Measurements from ENCODE around the gene TLE2.

The TLE2 gene

DNA sequence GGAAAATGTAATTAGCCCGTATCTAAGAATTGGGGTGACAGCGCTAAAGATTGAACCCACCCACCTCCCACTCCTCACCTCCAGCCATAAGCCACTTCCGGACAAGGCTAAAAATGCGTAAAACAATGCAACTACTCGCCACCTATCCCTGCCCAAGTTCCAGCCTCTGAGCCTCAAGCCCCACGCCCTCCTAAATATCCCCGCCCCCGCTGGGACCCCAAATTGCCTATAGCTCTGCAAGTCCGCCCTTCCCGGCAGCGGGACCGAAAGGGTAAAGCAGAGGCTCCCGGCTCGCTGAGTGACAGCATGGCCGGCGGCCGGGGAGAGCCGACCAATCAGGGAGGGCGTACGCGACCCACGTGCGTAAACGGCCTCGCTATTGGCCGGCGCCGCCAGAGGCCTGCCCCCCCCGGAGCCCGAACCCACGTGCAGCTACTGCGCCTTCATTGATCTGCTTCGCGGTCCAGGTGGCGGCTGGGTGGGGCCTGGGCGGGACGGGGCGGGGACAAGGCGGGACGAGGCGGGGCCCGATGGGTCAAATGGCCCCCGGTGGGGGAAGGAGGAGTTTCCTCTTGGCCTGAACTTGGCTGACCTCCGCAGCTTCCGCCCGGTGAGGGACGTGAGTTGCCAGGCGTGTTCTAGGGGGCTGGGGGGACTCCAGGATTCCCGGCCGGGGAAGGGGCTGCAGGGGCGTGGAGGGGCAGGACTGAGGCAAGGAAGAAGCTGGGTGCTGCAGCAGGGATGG is 51.9 kb downstream of the TLE2 start, which contains the start of gene TLE6:
Gene TLE6 (plus strand): TSS at position 564 of the 745 bp plus-strand sequence. CDS start 670 bp downstream, outside the sequence.
- H3K9ac ChIP-seq (ENCODE audit: low read length), result peak within 1 kb of the TSS; percentile 55
- H3K9me3 ChIP-seq (ENCODE audit: insufficient read depth, low read length), result no peaks in the 10 kb centered on the region
- H3K27me3 ChIP-seq (ENCODE audit: low read depth, low read length), result no peaks in the 10 kb centered on the region
- H3K79me2 ChIP-seq (ENCODE audit: low read length), result no peaks in the 10 kb centered on the region
- no peak within 1 kb of the TSS for H3K27ac ChIP-seq (ENCODE audit: low read length)
- TF ChIP-seq EZH2phosphoT487 (IDR thresholded peaks at IDR 0.05; ENCODE audit: low read depth), result no peak
- TF ChIP-seq, protein P1, sequence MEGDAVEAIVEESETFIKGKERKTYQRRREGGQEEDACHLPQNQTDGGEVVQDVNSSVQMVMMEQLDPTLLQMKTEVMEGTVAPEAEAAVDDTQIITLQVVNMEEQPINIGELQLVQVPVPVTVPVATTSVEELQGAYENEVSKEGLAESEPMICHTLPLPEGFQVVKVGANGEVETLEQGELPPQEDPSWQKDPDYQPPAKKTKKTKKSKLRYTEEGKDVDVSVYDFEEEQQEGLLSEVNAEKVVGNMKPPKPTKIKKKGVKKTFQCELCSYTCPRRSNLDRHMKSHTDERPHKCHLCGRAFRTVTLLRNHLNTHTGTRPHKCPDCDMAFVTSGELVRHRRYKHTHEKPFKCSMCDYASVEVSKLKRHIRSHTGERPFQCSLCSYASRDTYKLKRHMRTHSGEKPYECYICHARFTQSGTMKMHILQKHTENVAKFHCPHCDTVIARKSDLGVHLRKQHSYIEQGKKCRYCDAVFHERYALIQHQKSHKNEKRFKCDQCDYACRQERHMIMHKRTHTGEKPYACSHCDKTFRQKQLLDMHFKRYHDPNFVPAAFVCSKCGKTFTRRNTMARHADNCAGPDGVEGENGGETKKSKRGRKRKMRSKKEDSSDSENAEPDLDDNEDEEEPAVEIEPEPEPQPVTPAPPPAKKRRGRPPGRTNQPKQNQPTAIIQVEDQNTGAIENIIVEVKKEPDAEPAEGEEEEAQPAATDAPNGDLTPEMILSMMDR (IDR thresholded peaks at IDR 0.05; ENCODE audit: low read depth, low read length), result no peak
- peak within 1 kb of the TSS; percentile 93 for H3K4me2 ChIP-seq (ENCODE audit: low read length)
- no peaks in the 10 kb centered on the region for H4K20me1 ChIP-seq (ENCODE audit: insufficient read depth, low read length)
- peak within 1 kb of the TSS; percentile 82 for H2AFZ ChIP-seq (ENCODE audit: low read depth, low read length)
- H3K4me1 ChIP-seq (ENCODE audit: low read length), result peaks cover 12% of the 10 kb centered on the region
- peak within 1 kb of the TSS; percentile 78 for H3K4me3 ChIP-seq (ENCODE audit: low read length)
- H3K36me3 ChIP-seq (replicated peaks; ENCODE audit: low read depth, low read length), result no peaks in the 10 kb centered on the region

- Histone ChIP-seq H3K79me2 (ENCODE audit: low read length) (no peaks in the 10 kb centered on the region), H3K27me3 (ENCODE audit: low read depth, low read length) (no peaks in the 10 kb centered on the region), H4K20me1 (ENCODE audit: insufficient read depth, low read length) (no peaks in the 10 kb centered on the region), H3K36me3 (replicated peaks; ENCODE audit: low read depth, low read length) (no peaks in the 10 kb centered on the region), H3K4me2 (ENCODE audit: low read length) (peak overlapping the region; percentile 93), H3K27ac (ENCODE audit: low read length) (no peak overlapping the region), H3K9ac (ENCODE audit: low read length) (peak overlapping the region; percentile 55), H3K4me1 (ENCODE audit: low read length) (peaks cover 12% of the 10 kb centered on the region), H3K9me3 (ENCODE audit: insufficient read depth, low read length) (no peaks in the 10 kb centered on the region), H2AFZ (ENCODE audit: low read depth, low read length) (peak overlapping the region; percentile 82), H3K4me3 (ENCODE audit: low read length) (peak overlapping the region; percentile 78)
- TF ChIP-seq EZH2phosphoT487 (IDR thresholded peaks at IDR 0.05; ENCODE audit: low read depth), result no peak
- TF ChIP-seq, protein P1 (IDR thresholded peaks at IDR 0.05; ENCODE audit: low read depth, low read length), result no peak
Measured at GRCh38 chr19:2976609-2977000, 52.5 kb downstream of the TLE2 start.

- Histone ChIP-seq H3K9me3 (ENCODE audit: insufficient read depth, low read length) (no peaks in the 10 kb centered on the region), H3K27me3 (ENCODE audit: low read depth, low read length) (no peaks in the 10 kb centered on the region), H3K27ac (ENCODE audit: low read length) (no peak overlapping the region), H3K4me1 (ENCODE audit: low read length) (peaks cover 12% of the 10 kb centered on the region), H3K9ac (ENCODE audit: low read length) (no peak overlapping the region), H3K4me3 (ENCODE audit: low read length) (no peak overlapping the region), H3K36me3 (replicated peaks; ENCODE audit: low read depth, low read length) (no peaks in the 10 kb centered on the region), H3K79me2 (ENCODE audit: low read length) (no peaks in the 10 kb centered on the region), H4K20me1 (ENCODE audit: insufficient read depth, low read length) (no peaks in the 10 kb centered on the region), H3K4me2 (ENCODE audit: low read length) (no peak overlapping the region), H2AFZ (ENCODE audit: low read depth, low read length) (no peak overlapping the region)
- TF ChIP-seq, protein P1 (IDR thresholded peaks at IDR 0.05; ENCODE audit: low read depth, low read length), result no peak
- no peak for TF ChIP-seq EZH2phosphoT487 (IDR thresholded peaks at IDR 0.05; ENCODE audit: low read depth)
Measured at GRCh38 chr19:2974342-2975041, 54.6 kb downstream of the TLE2 start.

GRCh38 chr19:2973229-2973628 is 55.9 kb downstream of the TLE2 start:
- Histone ChIP-seq H3K4me3 (ENCODE audit: low read length) (no peak overlapping the region), H3K36me3 (replicated peaks; ENCODE audit: low read depth, low read length) (no peaks in the 10 kb centered on the region), H3K9me3 (ENCODE audit: insufficient read depth, low read length) (no peaks in the 10 kb centered on the region), H2AFZ (ENCODE audit: low read depth, low read length) (no peak overlapping the region), H3K9ac (ENCODE audit: low read length) (no peak overlapping the region), H4K20me1 (ENCODE audit: insufficient read depth, low read length) (no peaks in the 10 kb centered on the region), H3K79me2 (ENCODE audit: low read length) (no peaks in the 10 kb centered on the region), H3K4me2 (ENCODE audit: low read length) (no peak overlapping the region), H3K27ac (ENCODE audit: low read length) (no peak overlapping the region), H3K27me3 (ENCODE audit: low read depth, low read length) (no peaks in the 10 kb centered on the region), H3K4me1 (ENCODE audit: low read length) (peaks cover 12% of the 10 kb centered on the region)
- TF ChIP-seq, protein P1 (IDR thresholded peaks at IDR 0.05; ENCODE audit: low read depth, low read length), result no peak
- TF ChIP-seq EZH2phosphoT487 (IDR thresholded peaks at IDR 0.05; ENCODE audit: low read depth), result no peak

Data from OCI-LY3 (cell line).